Measurements from ENCODE around the gene INPP5J.

- TF ChIP-seq, protein P1, sequence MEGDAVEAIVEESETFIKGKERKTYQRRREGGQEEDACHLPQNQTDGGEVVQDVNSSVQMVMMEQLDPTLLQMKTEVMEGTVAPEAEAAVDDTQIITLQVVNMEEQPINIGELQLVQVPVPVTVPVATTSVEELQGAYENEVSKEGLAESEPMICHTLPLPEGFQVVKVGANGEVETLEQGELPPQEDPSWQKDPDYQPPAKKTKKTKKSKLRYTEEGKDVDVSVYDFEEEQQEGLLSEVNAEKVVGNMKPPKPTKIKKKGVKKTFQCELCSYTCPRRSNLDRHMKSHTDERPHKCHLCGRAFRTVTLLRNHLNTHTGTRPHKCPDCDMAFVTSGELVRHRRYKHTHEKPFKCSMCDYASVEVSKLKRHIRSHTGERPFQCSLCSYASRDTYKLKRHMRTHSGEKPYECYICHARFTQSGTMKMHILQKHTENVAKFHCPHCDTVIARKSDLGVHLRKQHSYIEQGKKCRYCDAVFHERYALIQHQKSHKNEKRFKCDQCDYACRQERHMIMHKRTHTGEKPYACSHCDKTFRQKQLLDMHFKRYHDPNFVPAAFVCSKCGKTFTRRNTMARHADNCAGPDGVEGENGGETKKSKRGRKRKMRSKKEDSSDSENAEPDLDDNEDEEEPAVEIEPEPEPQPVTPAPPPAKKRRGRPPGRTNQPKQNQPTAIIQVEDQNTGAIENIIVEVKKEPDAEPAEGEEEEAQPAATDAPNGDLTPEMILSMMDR (IDR thresholded peaks at IDR 0.05), result no peak
- TF ChIP-seq POLR2A (IDR thresholded peaks at IDR 0.05) (no peak), POLR2AphosphoS5 (IDR thresholded peaks at IDR 0.05) (no peak)
Measured at GRCh38 chr22:31184015-31184414, 61.2 kb downstream of the INPP5J start.
